Progenitor cell of endocrine pancreas (in vitro differentiated cells): ENCODE results near the gene RILPL1. TPM values are rescaled to one million over a fixed set of nuclear protein-coding genes. Genes with fewer than 3 reads are reported as not detected.

Experiments used
- DNase-seq: peaks from one replicate; pipeline ENCODE4 v3.0.0; 2021; ENCODE audit warnings: low spot score; ENCODE audit not compliant: unreplicated experiment
- H3K27ac Mint-ChIP-seq: 2 replicates; pipeline ENCODE4 v1.8.0; 2021; ENCODE audit warnings: mild to moderate bottlenecking, moderate library complexity, mixed read lengths
- H3K27me3 Mint-ChIP-seq: 2 replicates; pipeline ENCODE4 v1.8.0; 2021; ENCODE audit warnings: mixed read lengths
- H3K36me3 Mint-ChIP-seq: 2 replicates; pipeline ENCODE4 v1.8.0; 2022; ENCODE audit warnings: mixed read lengths; ENCODE audit not compliant: insufficient read depth
- H3K4me1 Mint-ChIP-seq: 2 replicates; pipeline ENCODE4 v1.8.0; 2021; ENCODE audit warnings: low read depth, mixed read lengths
- H3K4me3 Mint-ChIP-seq: 2 replicates; pipeline ENCODE4 v1.8.0; 2021; ENCODE audit warnings: low read depth, mild to moderate bottlenecking, moderate library complexity, mixed read lengths
- H3K9me3 Mint-ChIP-seq: 2 replicates; pipeline ENCODE4 v1.8.0; 2021; ENCODE audit warnings: low read depth, mixed read lengths
- microRNA-seq: library from miRNA; unstranded; fragments of <30 nt; microRNA quantifications from one replicate; pipeline ENCODE4 v1.1.0, GENCODE V29; 2020; ENCODE audit warnings: borderline number of aligned reads; ENCODE audit not compliant: unreplicated experiment
- total RNA-seq: library from RNA; stranded (reverse); gene quantifications from 2 replicates; pipeline ENCODE4 v1.2.1, GENCODE V29; 2021
- TF ChIP-seq, protein P1 (sequence below): fragments of 200-600 bp; sonication (generic); IDR thresholded peaks from one replicate; pipeline ENCODE4 v1.5.0; 2021; ENCODE audit warnings: antibody characterized with exemption, mild to moderate bottlenecking; ENCODE audit not compliant: unreplicated experiment

The RILPL1 gene
- total RNA-seq, 1 donor from 2014 or later: 26.2 TPM

DNA sequence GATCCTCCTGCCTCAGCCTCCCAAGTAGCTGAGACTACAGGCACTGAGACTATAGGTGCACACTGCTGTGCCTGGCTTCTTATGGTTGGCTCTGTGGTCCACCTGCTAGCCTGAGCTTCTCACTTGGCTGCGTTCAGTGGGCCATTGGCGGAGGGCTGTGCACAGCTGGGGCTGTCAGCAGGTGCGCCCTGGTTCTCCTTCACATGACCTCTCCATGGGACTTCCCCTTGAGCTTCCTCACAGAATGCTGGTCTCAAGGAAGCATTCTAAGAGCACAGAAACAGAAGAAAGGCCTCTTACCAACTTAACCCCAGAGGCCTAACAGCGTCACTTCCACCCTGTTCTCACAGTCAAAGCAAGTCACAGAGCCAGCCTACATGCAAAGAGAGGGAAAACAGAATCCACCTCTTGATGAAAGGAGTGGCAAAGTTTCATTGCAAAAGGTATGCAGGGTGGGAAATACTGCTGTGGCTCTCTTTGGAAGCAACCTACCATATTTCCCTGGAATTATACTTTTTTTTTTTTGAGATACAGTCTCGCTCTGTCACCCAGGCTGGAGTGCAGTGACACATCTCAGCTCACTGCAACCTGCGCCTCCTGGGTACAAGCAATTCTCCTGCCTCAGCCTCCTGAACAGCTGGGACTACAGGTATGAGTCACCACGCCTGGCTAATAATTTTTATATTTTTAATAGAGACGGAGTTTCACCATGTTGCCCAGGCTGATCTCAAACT is 106.3 kb downstream of the RILPL1 start:
- no peak for DNase-seq
- H3K27me3 Mint-ChIP-seq: no peaks in the 10 kb centered on the region
- peaks cover 11% of the 10 kb centered on the region for H3K36me3 Mint-ChIP-seq
- H3K4me3 Mint-ChIP-seq: no peak overlapping the region
- H3K9me3 Mint-ChIP-seq: no peaks in the 10 kb centered on the region
- TF ChIP-seq, protein P1, sequence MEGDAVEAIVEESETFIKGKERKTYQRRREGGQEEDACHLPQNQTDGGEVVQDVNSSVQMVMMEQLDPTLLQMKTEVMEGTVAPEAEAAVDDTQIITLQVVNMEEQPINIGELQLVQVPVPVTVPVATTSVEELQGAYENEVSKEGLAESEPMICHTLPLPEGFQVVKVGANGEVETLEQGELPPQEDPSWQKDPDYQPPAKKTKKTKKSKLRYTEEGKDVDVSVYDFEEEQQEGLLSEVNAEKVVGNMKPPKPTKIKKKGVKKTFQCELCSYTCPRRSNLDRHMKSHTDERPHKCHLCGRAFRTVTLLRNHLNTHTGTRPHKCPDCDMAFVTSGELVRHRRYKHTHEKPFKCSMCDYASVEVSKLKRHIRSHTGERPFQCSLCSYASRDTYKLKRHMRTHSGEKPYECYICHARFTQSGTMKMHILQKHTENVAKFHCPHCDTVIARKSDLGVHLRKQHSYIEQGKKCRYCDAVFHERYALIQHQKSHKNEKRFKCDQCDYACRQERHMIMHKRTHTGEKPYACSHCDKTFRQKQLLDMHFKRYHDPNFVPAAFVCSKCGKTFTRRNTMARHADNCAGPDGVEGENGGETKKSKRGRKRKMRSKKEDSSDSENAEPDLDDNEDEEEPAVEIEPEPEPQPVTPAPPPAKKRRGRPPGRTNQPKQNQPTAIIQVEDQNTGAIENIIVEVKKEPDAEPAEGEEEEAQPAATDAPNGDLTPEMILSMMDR: no peak
- no peaks in the 10 kb centered on the region for H3K4me1 Mint-ChIP-seq
- no peak overlapping the region for H3K27ac Mint-ChIP-seq

DNA sequence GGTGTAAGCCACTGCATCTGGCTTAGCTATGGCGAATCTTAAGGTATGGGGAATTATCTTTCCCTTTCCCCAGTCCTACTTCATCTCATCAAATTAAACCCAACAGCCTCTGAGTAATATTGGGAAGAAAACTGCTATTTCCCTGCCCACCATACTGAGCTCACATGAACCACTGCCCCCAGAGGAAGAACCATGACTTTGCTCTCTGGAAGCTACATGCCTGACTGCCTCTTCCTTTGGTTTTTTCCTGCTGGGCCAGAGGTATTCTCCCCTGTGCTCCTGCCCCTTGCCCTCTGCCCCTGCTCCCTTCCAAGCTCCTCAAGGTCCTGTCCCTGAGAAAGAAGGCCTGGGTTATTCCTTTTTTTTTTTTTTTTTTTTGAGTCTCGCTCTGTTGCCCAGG is 112.2 kb downstream of the RILPL1 start:
- no peak overlapping the region for H3K27ac Mint-ChIP-seq
- no peaks in the 10 kb centered on the region for H3K27me3 Mint-ChIP-seq
- no peak for DNase-seq

More for the DNA sequence above, 112.2 kb downstream of the RILPL1 start:
- Mint-ChIP-seq H3K36me3 (peaks cover 11% of the 10 kb centered on the region), H3K4me1 (no peaks in the 10 kb centered on the region), H3K9me3 (no peaks in the 10 kb centered on the region), H3K4me3 (no peak overlapping the region)
- TF ChIP-seq, protein P1: no peak

Small RNAs within 50 kb of the gene (microRNA-seq; reads per million reads assigned to microRNA genes)
- gene MIR3908: not detected

Other genes with a start within 250 kb of the RILPL1 start
- gene SBNO1, start 168.9 kb downstream of the RILPL1 start, total RNA-seq: 45.7 and 46.9 TPM in 2 replicates
- gene KMT5A, start 149.6 kb downstream of the RILPL1 start, total RNA-seq: 42.4 and 48.9 TPM in 2 replicates
- 2.8 TPM in 2 replicates for gene RILPL2, start 97.0 kb downstream of the RILPL1 start, total RNA-seq
- gene SNRNP35, start 75.6 kb downstream of the RILPL1 start, total RNA-seq: 29.2 and 29.8 TPM in 2 replicates
- gene TMED2, start 50.8 kb upstream of the RILPL1 start, total RNA-seq: 178 and 188 TPM in 2 replicates
- gene DDX55, start 68.4 kb upstream of the RILPL1 start, total RNA-seq: 33.0 and 33.5 TPM in 2 replicates
- gene EIF2B1, start 100.0 kb upstream of the RILPL1 start, total RNA-seq: 46.8 and 48.4 TPM in 2 replicates
- gene GTF2H3, start 100.1 kb upstream of the RILPL1 start, total RNA-seq: 32.7 and 34.8 TPM in 2 replicates
- gene TCTN2, start 137.4 kb upstream of the RILPL1 start, total RNA-seq: 35.5 and 37.6 TPM in 2 replicates
- gene ATP6V0A2, start 178.6 kb upstream of the RILPL1 start, total RNA-seq: 34.4 and 41.4 TPM in 2 replicates
- 0.47 and 1.0 TPM in 2 replicates for gene DNAH10, start 228.6 kb upstream of the RILPL1 start, total RNA-seq